GM15510 (cell line): Measurements from ENCODE around the gene AFF3.

Source experiments
- POLR2A ChIP-seq: IDR thresholded peaks from 3 replicates; pipeline ENCODE4 v1.6.1; 2011; ENCODE audit warnings: borderline replicate concordance; ENCODE audit not compliant: insufficient read length; ENCODE audit errors: extremely low read depth

AFF3 gene

GRCh38 chr2:100142393-100142792 is at the start of gene AFF3:
Gene AFF3, minus strand, starts transcription at chr2:100142590. Its CDS starts 38,136 bp downstream, at chr2:100104454.
- no peak for TF ChIP-seq POLR2A

- TF ChIP-seq POLR2A = no peak
Measured at GRCh38 chr2:100189387-100189786, 47.0 kb upstream of the AFF3 start.

- TF ChIP-seq POLR2A = no peak
Measured at GRCh38 chr2:100188326-100188725, 45.9 kb upstream of the AFF3 start.

- TF ChIP-seq POLR2A = no peak
Measured at GRCh38 chr2:100186126-100186525, 43.7 kb upstream of the AFF3 start.

GRCh38 chr2:100185516-100185915 is 43.1 kb upstream of the AFF3 start:
- no peak for TF ChIP-seq POLR2A

GRCh38 chr2:100185105-100185504 is 42.7 kb upstream of the AFF3 start:
- TF ChIP-seq POLR2A = no peak

GRCh38 chr2:100184055-100184737 is 41.8 kb upstream of the AFF3 start:
- TF ChIP-seq POLR2A = no peak

GRCh38 chr2:100182494-100183361 is 40.3 kb upstream of the AFF3 start:
- TF ChIP-seq POLR2A = no peak

GRCh38 chr2:100180503-100180902 is 38.1 kb upstream of the AFF3 start:
- no peak for TF ChIP-seq POLR2A

GRCh38 chr2:100179806-100180205 is 37.4 kb upstream of the AFF3 start:
- no peak for TF ChIP-seq POLR2A

GRCh38 chr2:100178864-100179263 is 36.5 kb upstream of the AFF3 start:
- TF ChIP-seq POLR2A = no peak

- no peak for TF ChIP-seq POLR2A
Measured at GRCh38 chr2:100178085-100178788, 35.8 kb upstream of the AFF3 start.

GRCh38 chr2:100176925-100177324 is 34.5 kb upstream of the AFF3 start:
- TF ChIP-seq POLR2A = no peak

- no peak for TF ChIP-seq POLR2A
Measured at GRCh38 chr2:100174026-100174431, 31.6 kb upstream of the AFF3 start.

GRCh38 chr2:100166701-100167100 is 24.3 kb upstream of the AFF3 start:
- TF ChIP-seq POLR2A = no peak
